ENCODE measurements around the gene DHCR24.

DHCR24 gene

GRCh38 chr1:54875000-54875399 lies 12.0 kb downstream of the DHCR24 start:
- no peak for DNase-seq (ENCODE audit: extremely low spot score)
- POLR2A ChIA-PET = interaction anchor here (1.2 kb wide), 1 partner anchor 12 kb away, joined by 4 read pairs; the partner anchor contains the start of gene DHCR24
- TF ChIP-seq CTBP1 (IDR thresholded peaks at IDR 0.05; ENCODE audit: borderline replicate concordance) = no peak
- no peak for TF ChIP-seq ARNT (IDR thresholded peaks at IDR 0.05)
- TF ChIP-seq FOXA1 (IDR thresholded peaks at IDR 0.05) = no peak
- TF ChIP-seq ELF4 (IDR thresholded peaks at IDR 0.05) = no peak
- TF ChIP-seq SUZ12 (IDR thresholded peaks at IDR 0.05) = no peak
- no peak for TF ChIP-seq NFRKB (IDR thresholded peaks at IDR 0.05)
- no peak for TF ChIP-seq TARDBP (IDR thresholded peaks at IDR 0.05)
- TF ChIP-seq PKNOX1 (IDR thresholded peaks at IDR 0.05) = no peak
- TF ChIP-seq FOXK2 (IDR thresholded peaks at IDR 0.05) = no peak
- TF ChIP-seq BHLHE40 (IDR thresholded peaks at IDR 0.05; ENCODE audit: borderline replicate concordance) = no peak
- TF ChIP-seq HDGF (IDR thresholded peaks at IDR 0.05; ENCODE audit: borderline replicate concordance) = no peak
- TF ChIP-seq SP1 (IDR thresholded peaks at IDR 0.05) = no peak
- TF ChIP-seq ZNF384 (IDR thresholded peaks at IDR 0.05) = no peak
- CTCF ChIA-PET = no interaction called here

- DNase-seq (ENCODE audit: extremely low spot score) = no peak
- TF ChIP-seq BHLHE40 (IDR thresholded peaks at IDR 0.05; ENCODE audit: borderline replicate concordance) (no peak), TARDBP (IDR thresholded peaks at IDR 0.05) (no peak), ELF4 (IDR thresholded peaks at IDR 0.05) (no peak), FOXA1 (IDR thresholded peaks at IDR 0.05) (no peak), ARNT (IDR thresholded peaks at IDR 0.05) (no peak), HDGF (IDR thresholded peaks at IDR 0.05; ENCODE audit: borderline replicate concordance) (no peak), PKNOX1 (IDR thresholded peaks at IDR 0.05) (no peak), SP1 (IDR thresholded peaks at IDR 0.05) (no peak), SUZ12 (IDR thresholded peaks at IDR 0.05) (no peak), FOXK2 (IDR thresholded peaks at IDR 0.05) (no peak), ZNF384 (IDR thresholded peaks at IDR 0.05) (no peak), FOXM1 (IDR thresholded peaks at IDR 0.05; ENCODE audit: borderline replicate concordance) (no peak), L3MBTL2 (conservative IDR thresholded peaks at IDR 0.05) (no peak), NFRKB (IDR thresholded peaks at IDR 0.05) (no peak), CTBP1 (IDR thresholded peaks at IDR 0.05; ENCODE audit: borderline replicate concordance) (no peak)
- POLR2A ChIA-PET = interaction anchor here (1.5 kb wide), 1 partner anchor 12 kb away, joined by 4 read pairs; no protein-coding TSS in a partner anchor
- CTCF ChIA-PET = no interaction called here
Observed at GRCh38 chr1:54874079-54874830, 12.7 kb downstream of the DHCR24 start.

- TF ChIP-seq FOXA1 (IDR thresholded peaks at IDR 0.05) (no peak), LEF1 (IDR thresholded peaks at IDR 0.05; ENCODE audit: borderline replicate concordance) (no peak), SUZ12 (IDR thresholded peaks at IDR 0.05) (no peak), ARNT (IDR thresholded peaks at IDR 0.05) (no peak), HDGF (IDR thresholded peaks at IDR 0.05; ENCODE audit: borderline replicate concordance) (no peak), ZNF384 (IDR thresholded peaks at IDR 0.05) (no peak), TARDBP (IDR thresholded peaks at IDR 0.05) (no peak), CTBP1 (IDR thresholded peaks at IDR 0.05; ENCODE audit: borderline replicate concordance) (no peak), FOXM1 (IDR thresholded peaks at IDR 0.05; ENCODE audit: borderline replicate concordance) (no peak), L3MBTL2 (conservative IDR thresholded peaks at IDR 0.05) (no peak), SP1 (IDR thresholded peaks at IDR 0.05) (no peak), FOXK2 (IDR thresholded peaks at IDR 0.05) (no peak)
- ChIA-PET POLR2A (interaction anchor here (0.7 to 1.4 kb wide), 2 partner anchors 15 to 20 kb away, joined by 3 to 8 read pairs; partner anchors contain the start of gene DHCR24), CTCF (interaction anchor here (1.1 kb wide), 1 partner anchor 15 kb away, joined by 3 read pairs; the partner anchor contains the start of gene DHCR24)
Observed at GRCh38 chr1:54872036-54872331, 15.0 kb downstream of the DHCR24 start.

GRCh38 chr1:54871275-54872035 lies 15.5 kb downstream of the DHCR24 start:
- TF ChIP-seq FOXM1 (IDR thresholded peaks at IDR 0.05; ENCODE audit: borderline replicate concordance) (no peak), BHLHE40 (IDR thresholded peaks at IDR 0.05; ENCODE audit: borderline replicate concordance) (no peak), SUZ12 (IDR thresholded peaks at IDR 0.05) (no peak), FOXK2 (IDR thresholded peaks at IDR 0.05) (no peak), L3MBTL2 (conservative IDR thresholded peaks at IDR 0.05) (no peak), TARDBP (IDR thresholded peaks at IDR 0.05) (no peak), PKNOX1 (IDR thresholded peaks at IDR 0.05) (no peak), CTBP1 (IDR thresholded peaks at IDR 0.05; ENCODE audit: borderline replicate concordance) (no peak), ZNF384 (IDR thresholded peaks at IDR 0.05) (no peak), ELF4 (IDR thresholded peaks at IDR 0.05) (no peak)
- ChIA-PET CTCF (no interaction called here), POLR2A (interaction anchor here (1.4 kb wide), 1 partner anchor 15 kb away, joined by 8 read pairs; the partner anchor contains the start of gene DHCR24)
- DNase-seq (ENCODE audit: extremely low spot score) = no peak

More at GRCh38 chr1:54872036-54872331, 15.0 kb downstream of the DHCR24 start:
- DNase-seq (ENCODE audit: extremely low spot score) = no peak

- ChIA-PET POLR2A (interaction anchor here (1.4 kb wide), 1 partner anchor 16 kb away, joined by 8 read pairs; the partner anchor contains the start of gene DHCR24), CTCF (no interaction called here)
- no peak for TF ChIP-seq ZNF384 (IDR thresholded peaks at IDR 0.05)
- DNase-seq (ENCODE audit: extremely low spot score) = no peak
Observed at GRCh38 chr1:54870869-54871268, 16.1 kb downstream of the DHCR24 start.
